Ishikawa (cell line): ENCODE data around the gene PPFIA4.
A peak's percentile ranks its signal among the peaks of the same experiment; 100 is the strongest.

Source experiments
- CEBPB ChIP-seq: IDR thresholded peaks from 2 replicates; pipeline ENCODE4 v1.6.1; 2012
- CREB1 ChIP-seq: IDR thresholded peaks from 2 replicates; pipeline ENCODE4 v1.6.1; 2012; ENCODE audit warnings: low read depth
- EGR1 ChIP-seq: IDR thresholded peaks from 2 replicates; pipeline ENCODE4 v1.6.1; 2012
- EP300 ChIP-seq: IDR thresholded peaks from 2 replicates; pipeline ENCODE4 v1.6.1; 2012; ENCODE audit warnings: borderline replicate concordance
- FOXM1 ChIP-seq: IDR thresholded peaks from 2 replicates; pipeline ENCODE4 v1.6.1; 2012; ENCODE audit warnings: low read depth, borderline replicate concordance
- NFIC ChIP-seq: IDR thresholded peaks from 2 replicates; pipeline ENCODE4 v1.6.1; 2012
- RAD21 ChIP-seq: IDR thresholded peaks from 2 replicates; pipeline ENCODE4 v1.6.1; 2012; ENCODE audit warnings: low read depth
- TAF1 ChIP-seq: IDR thresholded peaks from 2 replicates; pipeline ENCODE4 v1.6.1; 2012; ENCODE audit warnings: low read depth, mild to moderate bottlenecking
- TCF12 ChIP-seq: IDR thresholded peaks from 2 replicates; pipeline ENCODE4 v1.6.1; 2012; ENCODE audit warnings: low read depth
- TEAD4 ChIP-seq: IDR thresholded peaks from 2 replicates; pipeline ENCODE4 v1.6.1; 2012
- YY1 ChIP-seq: IDR thresholded peaks from 2 replicates; pipeline ENCODE4 v1.6.1; 2012; ENCODE audit warnings: low read depth
- ZBTB7A ChIP-seq: IDR thresholded peaks from 2 replicates; pipeline ENCODE4 v1.6.1; 2012; ENCODE audit warnings: low read depth
- TF ChIP-seq, protein P1 (sequence below): IDR thresholded peaks from 2 replicates; pipeline ENCODE4 v1.6.1; 2012
- TF ChIP-seq, protein P2 (sequence below): IDR thresholded peaks from 2 replicates; pipeline ENCODE4 v1.6.1; 2012
- TF ChIP-seq, protein P3 (sequence below): IDR thresholded peaks from 2 replicates; pipeline ENCODE4 v1.6.1; 2012; ENCODE audit warnings: low read depth, mild to moderate bottlenecking

PPFIA4 gene

DNA sequence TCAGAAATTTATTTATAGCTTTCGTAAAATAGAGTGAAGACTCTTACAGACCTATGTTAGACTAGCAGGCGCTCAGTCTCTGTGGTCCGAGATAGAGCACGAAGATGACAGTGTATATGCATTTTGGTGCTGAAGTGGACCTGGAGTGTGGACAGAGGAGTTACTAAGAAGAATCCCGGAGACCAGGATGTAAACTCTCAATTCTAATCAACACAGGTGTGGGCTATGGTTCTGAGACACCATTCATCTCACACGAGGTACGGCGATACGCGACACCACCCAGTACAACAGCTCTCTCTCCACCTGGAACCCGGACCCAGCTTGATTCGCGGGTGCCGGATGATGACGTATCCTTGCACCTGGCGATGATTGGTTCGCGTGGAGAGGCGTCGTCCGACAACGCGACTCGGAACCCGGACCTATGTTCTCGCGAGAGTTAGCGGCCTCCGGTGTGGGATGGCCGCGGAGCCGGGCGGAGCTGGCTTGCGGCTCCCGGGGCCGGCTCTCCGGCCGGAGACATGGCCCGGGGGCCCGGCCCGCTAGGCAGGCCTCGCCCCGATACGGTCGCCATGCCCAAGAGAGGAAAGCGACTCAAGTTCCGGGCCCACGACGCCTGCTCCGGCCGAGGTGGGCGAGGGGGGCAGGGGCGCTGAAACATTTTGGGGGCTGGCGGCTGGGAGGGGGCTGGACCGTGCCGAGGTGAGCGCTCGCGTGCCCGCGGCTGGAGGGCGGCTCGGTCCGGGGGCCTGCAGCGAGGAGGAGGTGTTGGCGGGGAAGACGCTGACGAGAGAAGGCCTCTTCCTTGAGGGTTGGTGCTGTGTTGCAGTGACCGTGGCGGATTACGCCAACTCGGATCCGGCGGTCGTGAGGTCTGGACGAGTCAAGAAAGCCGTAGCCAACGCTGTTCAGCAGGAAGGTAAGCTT is 19.1 kb upstream of the PPFIA4 start, which contains the start of gene TMEM183A:
TMEM183A (plus strand) TSS at position 427 of the 924 bp plus-strand sequence; CDS start at position 519, 92 bp downstream.
- TF ChIP-seq CREB1 (peak; percentile 97), YY1 (peak; percentile 77), TCF12 (0 out of 2 replicates have a peak, but pooled peaks have one; percentile 13), TEAD4 (no peak), TAF1 (peak; percentile 86), NFIC (no peak)
- TF ChIP-seq, protein P1, sequence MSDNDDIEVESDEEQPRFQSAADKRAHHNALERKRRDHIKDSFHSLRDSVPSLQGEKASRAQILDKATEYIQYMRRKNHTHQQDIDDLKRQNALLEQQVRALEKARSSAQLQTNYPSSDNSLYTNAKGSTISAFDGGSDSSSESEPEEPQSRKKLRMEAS, result peak; percentile 93
- TF ChIP-seq, protein P2, sequence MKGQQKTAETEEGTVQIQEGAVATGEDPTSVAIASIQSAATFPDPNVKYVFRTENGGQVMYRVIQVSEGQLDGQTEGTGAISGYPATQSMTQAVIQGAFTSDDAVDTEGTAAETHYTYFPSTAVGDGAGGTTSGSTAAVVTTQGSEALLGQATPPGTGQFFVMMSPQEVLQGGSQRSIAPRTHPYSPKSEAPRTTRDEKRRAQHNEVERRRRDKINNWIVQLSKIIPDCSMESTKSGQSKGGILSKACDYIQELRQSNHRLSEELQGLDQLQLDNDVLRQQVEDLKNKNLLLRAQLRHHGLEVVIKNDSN, result 0 out of 2 replicates have a peak, but pooled peaks have one; percentile 32

DNA sequence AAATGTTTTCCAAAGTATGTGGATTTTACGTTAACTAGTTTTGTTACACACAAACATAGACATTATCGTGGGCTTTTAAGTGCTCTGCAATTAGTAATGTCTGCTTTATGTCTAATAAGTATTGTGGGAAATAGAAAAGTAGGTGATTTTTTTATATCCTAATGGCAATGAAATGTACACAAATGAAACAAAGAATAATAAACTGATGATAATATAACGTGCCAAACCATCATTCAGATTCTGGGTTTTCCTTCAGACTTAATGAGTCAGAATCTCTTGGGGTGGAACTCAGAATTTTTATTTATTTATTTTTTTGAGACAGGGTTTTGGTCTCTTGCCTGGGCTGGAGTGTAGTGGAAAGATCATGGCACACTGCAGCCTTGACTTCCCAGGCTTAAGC is 17.1 kb upstream of the PPFIA4 start:
- TF ChIP-seq ZBTB7A, result no peak

DNA sequence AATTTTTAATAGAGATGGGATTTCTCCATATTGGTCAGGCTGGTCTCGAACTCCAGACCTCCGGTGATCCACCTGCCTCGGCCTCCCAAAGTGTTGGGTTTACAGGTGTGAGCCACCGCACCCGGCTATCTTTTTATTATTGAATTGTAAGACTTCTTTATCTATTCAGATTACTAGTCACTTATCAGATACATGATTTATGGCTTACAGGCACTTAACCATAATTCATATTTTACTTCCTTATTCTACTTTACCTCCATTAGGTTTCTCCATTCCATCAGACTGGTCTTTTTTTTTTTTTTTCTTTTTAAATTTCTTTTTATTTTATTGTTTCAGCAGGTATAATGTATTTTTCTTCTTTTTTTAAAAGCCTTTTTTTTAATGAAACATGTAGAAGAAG is 14.7 kb upstream of the PPFIA4 start:
- no peak for TF ChIP-seq RAD21
- no peak for TF ChIP-seq NFIC
- TF ChIP-seq, protein P3, sequence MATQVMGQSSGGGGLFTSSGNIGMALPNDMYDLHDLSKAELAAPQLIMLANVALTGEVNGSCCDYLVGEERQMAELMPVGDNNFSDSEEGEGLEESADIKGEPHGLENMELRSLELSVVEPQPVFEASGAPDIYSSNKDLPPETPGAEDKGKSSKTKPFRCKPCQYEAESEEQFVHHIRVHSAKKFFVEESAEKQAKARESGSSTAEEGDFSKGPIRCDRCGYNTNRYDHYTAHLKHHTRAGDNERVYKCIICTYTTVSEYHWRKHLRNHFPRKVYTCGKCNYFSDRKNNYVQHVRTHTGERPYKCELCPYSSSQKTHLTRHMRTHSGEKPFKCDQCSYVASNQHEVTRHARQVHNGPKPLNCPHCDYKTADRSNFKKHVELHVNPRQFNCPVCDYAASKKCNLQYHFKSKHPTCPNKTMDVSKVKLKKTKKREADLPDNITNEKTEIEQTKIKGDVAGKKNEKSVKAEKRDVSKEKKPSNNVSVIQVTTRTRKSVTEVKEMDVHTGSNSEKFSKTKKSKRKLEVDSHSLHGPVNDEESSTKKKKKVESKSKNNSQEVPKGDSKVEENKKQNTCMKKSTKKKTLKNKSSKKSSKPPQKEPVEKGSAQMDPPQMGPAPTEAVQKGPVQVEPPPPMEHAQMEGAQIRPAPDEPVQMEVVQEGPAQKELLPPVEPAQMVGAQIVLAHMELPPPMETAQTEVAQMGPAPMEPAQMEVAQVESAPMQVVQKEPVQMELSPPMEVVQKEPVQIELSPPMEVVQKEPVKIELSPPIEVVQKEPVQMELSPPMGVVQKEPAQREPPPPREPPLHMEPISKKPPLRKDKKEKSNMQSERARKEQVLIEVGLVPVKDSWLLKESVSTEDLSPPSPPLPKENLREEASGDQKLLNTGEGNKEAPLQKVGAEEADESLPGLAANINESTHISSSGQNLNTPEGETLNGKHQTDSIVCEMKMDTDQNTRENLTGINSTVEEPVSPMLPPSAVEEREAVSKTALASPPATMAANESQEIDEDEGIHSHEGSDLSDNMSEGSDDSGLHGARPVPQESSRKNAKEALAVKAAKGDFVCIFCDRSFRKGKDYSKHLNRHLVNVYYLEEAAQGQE, result no peak
- no peak for TF ChIP-seq EGR1
- no peak for TF ChIP-seq YY1
- TF ChIP-seq, protein P2, result no peak
- no peak for TF ChIP-seq CREB1
- no peak for TF ChIP-seq EP300
- no peak for TF ChIP-seq TEAD4
- no peak for TF ChIP-seq ZBTB7A
- no peak for TF ChIP-seq FOXM1
- TF ChIP-seq, protein P1, result no peak
- TF ChIP-seq CEBPB, result no peak
- TF ChIP-seq TAF1, result no peak
- no peak for TF ChIP-seq TCF12

DNA sequence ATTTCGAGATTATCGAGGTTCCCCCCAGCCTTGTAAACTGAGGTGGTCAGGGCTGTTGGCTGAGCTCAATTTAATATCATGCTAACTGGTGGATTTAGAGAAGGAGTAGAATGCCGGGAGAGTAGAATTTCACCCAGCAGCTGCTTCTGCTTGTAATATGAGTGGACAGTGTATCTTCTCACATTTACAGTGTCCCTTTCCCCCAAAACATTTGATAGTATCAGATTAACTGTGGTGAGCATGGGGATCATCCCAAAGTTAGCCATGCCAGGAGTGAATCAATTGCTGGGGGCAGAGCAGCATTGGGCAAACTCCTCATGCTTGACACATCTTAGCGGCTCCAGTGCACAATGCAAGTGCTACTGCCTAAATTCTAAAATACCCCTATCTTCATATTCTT is 9.2 kb upstream of the PPFIA4 start:
- TF ChIP-seq, protein P3, result no peak
- TF ChIP-seq FOXM1 (no peak), CEBPB (no peak), TCF12 (no peak), NFIC (no peak), EGR1 (no peak), TAF1 (no peak), TEAD4 (no peak), YY1 (no peak), EP300 (no peak), CREB1 (no peak), RAD21 (no peak), ZBTB7A (no peak)
- TF ChIP-seq, protein P1, result no peak
- TF ChIP-seq, protein P2, result no peak

DNA sequence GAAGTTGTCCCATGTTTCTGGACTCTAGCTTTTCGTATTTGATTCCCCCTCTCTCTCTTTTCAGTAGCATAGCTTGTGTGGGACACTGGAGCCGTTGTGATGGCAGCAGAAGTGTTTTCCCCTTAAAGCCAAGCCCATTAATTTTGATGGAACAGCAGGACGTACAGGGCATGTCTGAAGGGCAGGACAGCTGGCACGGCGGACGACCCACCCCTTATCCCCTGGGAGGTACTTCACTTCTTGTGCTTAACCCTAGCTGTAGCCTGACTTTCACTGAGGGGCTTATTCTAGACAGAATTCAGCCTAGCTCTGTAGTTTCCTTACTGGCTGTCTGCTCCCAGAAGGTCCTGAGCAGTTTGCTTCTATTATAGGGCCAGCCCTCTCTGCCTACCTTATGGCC is 8.6 kb upstream of the PPFIA4 start:
- TF ChIP-seq, protein P1, result no peak
- TF ChIP-seq, protein P2, result no peak
- TF ChIP-seq TCF12, result no peak
- no peak for TF ChIP-seq EGR1
- TF ChIP-seq FOXM1, result no peak
- TF ChIP-seq ZBTB7A, result no peak
- TF ChIP-seq NFIC, result no peak
